G401 (cell line): ENCODE measurements around the gene HJURP. TPM values are rescaled to one million over a fixed set of nuclear protein-coding genes. Genes with fewer than 3 reads are reported as not detected.

Experiments used
- DNase-seq: peaks from one replicate; pipeline ENCODE4 v3.0.0-alpha.2; 2015; ENCODE audit warnings: low spot score
- in situ Hi-C: cut with HindIII; loops from 2 replicates; pipeline ENCODE4 v1.10.0; 2016; ENCODE audit warnings: low sequenced_read_pairs, mixed read lengths
- total RNA-seq: library from RNA; depleted of rRNA; stranded (reverse); fragments of >200 nt; shearing (Covaris generic); gene quantifications from 2 replicates; pipeline ENCODE4 v1.2.3, GENCODE V29; 2014

The HJURP gene
- total RNA-seq, 1 experiment from 2014 or later, result 38.5 TPM

GRCh38 chr2:233833345-233833744 lies 21.0 kb downstream of the HJURP start:
- in situ Hi-C loops, result no loop called here

GRCh38 chr2:233832869-233833311 lies 21.4 kb downstream of the HJURP start:
- in situ Hi-C loops, result no loop called here

More at GRCh38 chr2:233833345-233833744, 21.0 kb downstream of the HJURP start:
- no peak for DNase-seq

GRCh38 chr2:233832414-233832813 lies 21.9 kb downstream of the HJURP start:
- no peak for DNase-seq
- in situ Hi-C loops, result no loop called here

More at GRCh38 chr2:233832869-233833311, 21.4 kb downstream of the HJURP start:
- DNase-seq, result peak; percentile 21

- no peak for DNase-seq
- in situ Hi-C loops, result no loop called here
Observed at GRCh38 chr2:233831861-233832260, 22.5 kb downstream of the HJURP start.

GRCh38 chr2:233831011-233831721 lies 23.2 kb downstream of the HJURP start:
- in situ Hi-C loops, result no loop called here

GRCh38 chr2:233830111-233830802 lies 24.1 kb downstream of the HJURP start:
- in situ Hi-C loops, result no loop called here
- DNase-seq, result no peak

More at GRCh38 chr2:233831011-233831721, 23.2 kb downstream of the HJURP start:
- DNase-seq, result no peak

- DNase-seq, result no peak
- in situ Hi-C loops, result no loop called here
Observed at GRCh38 chr2:233829193-233830110, 24.9 kb downstream of the HJURP start.

GRCh38 chr2:233828546-233829192 lies 25.7 kb downstream of the HJURP start:
- DNase-seq, result no peak
- in situ Hi-C loops, result no loop called here

GRCh38 chr2:233824373-233824772 lies 30.0 kb downstream of the HJURP start:
- no peak for DNase-seq
- in situ Hi-C loops, result no loop called here

- in situ Hi-C loops, result no loop called here
- no peak for DNase-seq
Observed at GRCh38 chr2:233823731-233824121, 30.6 kb downstream of the HJURP start.

GRCh38 chr2:233822781-233823730 lies 31.3 kb downstream of the HJURP start:
- in situ Hi-C loops, result no loop called here
- DNase-seq, result no peak

- in situ Hi-C loops, result no loop called here
- DNase-seq, result no peak
Observed at GRCh38 chr2:233822101-233822771, 32.1 kb downstream of the HJURP start.

- in situ Hi-C loops, result no loop called here
- no peak for DNase-seq
Observed at GRCh38 chr2:233821709-233822100, 32.6 kb downstream of the HJURP start.

GRCh38 chr2:233821196-233821595 lies 33.1 kb downstream of the HJURP start:
- DNase-seq, result no peak
- in situ Hi-C loops, result no loop called here

GRCh38 chr2:233820774-233821105 lies 33.6 kb downstream of the HJURP start:
- in situ Hi-C loops, result no loop called here
- DNase-seq, result no peak

- in situ Hi-C loops, result no loop called here
- no peak for DNase-seq
Observed at GRCh38 chr2:233819884-233820773, 34.2 kb downstream of the HJURP start.
